GM11168 (cell line): ENCODE results near the gene TVP23A.

Experiments
- in situ Hi-C: fragments of 300-500 bp; cut with MboI; formaldehyde crosslinking; loops from one replicate; pipeline ENCODE4 v1.12.0; 2022; ENCODE audit warnings: low sequenced_read_pairs; ENCODE audit not compliant: unreplicated experiment

TVP23A gene

DNA sequence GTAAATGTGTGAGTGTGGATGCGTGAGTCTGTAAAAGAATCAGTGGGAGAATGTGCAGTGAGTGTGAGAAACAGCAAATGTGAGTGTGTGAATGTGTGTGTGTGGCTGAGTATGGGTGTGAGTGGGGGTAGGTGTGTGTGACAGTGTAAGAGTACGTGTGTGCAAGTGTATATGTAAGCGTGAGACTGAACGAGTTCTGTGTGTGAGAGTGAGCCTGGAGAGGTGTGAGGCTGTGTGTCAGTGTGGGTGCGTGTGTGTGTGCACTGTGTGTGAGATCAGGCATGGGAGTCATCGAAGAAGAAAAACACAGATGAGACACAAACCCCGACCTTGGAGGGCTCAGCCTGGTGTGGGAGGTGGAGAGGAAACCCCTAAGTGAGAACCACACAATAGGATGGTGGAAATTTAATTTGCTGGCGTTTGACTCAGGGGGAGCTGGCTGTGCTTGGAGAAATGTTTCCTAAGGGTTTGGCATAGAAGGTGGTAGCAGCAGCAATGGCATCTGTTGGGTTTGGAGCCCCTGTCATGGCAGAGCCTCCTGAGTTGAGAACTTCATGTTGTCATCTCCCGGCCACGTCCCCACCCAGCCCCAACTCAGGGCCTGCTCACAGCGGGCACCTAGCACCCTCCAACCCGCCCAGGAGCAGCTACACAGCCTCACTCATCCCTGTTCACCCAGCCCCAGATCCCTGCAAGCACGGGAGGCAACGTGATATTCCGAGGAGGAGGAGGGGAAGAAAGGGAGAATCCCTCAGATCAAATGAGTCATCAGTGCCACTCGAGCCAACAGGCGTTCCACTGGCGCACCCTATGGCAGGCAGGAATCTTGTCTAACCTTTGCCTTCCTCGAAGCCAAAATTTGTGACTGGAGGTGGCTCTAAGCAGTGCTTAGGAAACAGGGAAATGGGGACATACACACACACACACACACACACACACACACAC is 89.2 kb downstream of the TVP23A start:
- in situ Hi-C loops: loop anchor here (10.0 kb wide), 1 partner anchor 415 kb away; no protein-coding TSS in a partner anchor

- in situ Hi-C loops: no loop called here
These were observed 90.3 kb downstream of the TVP23A start for GRCh38 chr16:10728003-10728887.
